Thyroid gland (tissue), 4 donors: Measurements from ENCODE around the gene HDAC5.

Experiments
- CTCF ChIP-seq, 6 experiments: fragments of 200-600 bp in 3 of 6; fragments of 450-650 bp in 3 of 6; sonication (generic) in 3 of 6; IDR thresholded peaks; one replicate each; pipeline ENCODE4 v1.5.1; 2016 to 2019; ENCODE audit warnings: antibody characterized with exemption in 6 of 6, mild to moderate bottlenecking in 2 of 6, inconsistent platforms in 1 of 6, moderate library complexity in 1 of 6
- POLR2A ChIP-seq, 2 donors: fragments of 450-650 bp; IDR thresholded peaks; one replicate each; pipeline ENCODE4 v1.6.1; 2017; ENCODE audit warnings: antibody characterized with exemption in 2 of 2, mild to moderate bottlenecking in 2 of 2, moderate library complexity in 1 of 2

GRCh38 chr17:44159519-44160210 lies 36.2 kb upstream of the HDAC5 start:
- TF ChIP-seq CTCF (IDR thresholded peaks at IDR 0.05) (no peak), POLR2A (IDR thresholded peaks at IDR 0.05) (no peak)
